NCI-H2171 (cell line): Measurements from ENCODE around the gene PLEKHA7.
A peak's percentile ranks its signal among the peaks of the same experiment; 100 is the strongest.

Source experiments
- DNase-seq: peaks from one replicate; lab custom pipeline; 2025; lab: John Stamatoyannopoulos, UW

Gene PLEKHA7

GRCh38 chr11:16771350-16772140, 242.7 kb downstream of the PLEKHA7 start:
- no peak for DNase-seq

GRCh38 chr11:16770016-16770415, 244.2 kb downstream of the PLEKHA7 start:
- DNase-seq: no peak

- DNase-seq: no peak
Measured at GRCh38 chr11:16769386-16769785, 244.8 kb downstream of the PLEKHA7 start.

- no peak for DNase-seq
Measured at GRCh38 chr11:16767957-16768356, 246.3 kb downstream of the PLEKHA7 start.

GRCh38 chr11:16767137-16767536, 247.1 kb downstream of the PLEKHA7 start:
- DNase-seq: no peak

GRCh38 chr11:16764888-16765287, 249.3 kb downstream of the PLEKHA7 start:
- no peak for DNase-seq

- no peak for DNase-seq
Measured at GRCh38 chr11:16763746-16764145, 250.5 kb downstream of the PLEKHA7 start.

GRCh38 chr11:16759857-16760508, 254.2 kb downstream of the PLEKHA7 start:
- DNase-seq: no peak

GRCh38 chr11:16758382-16759024, 255.7 kb downstream of the PLEKHA7 start:
- no peak for DNase-seq

GRCh38 chr11:16750417-16750816, 263.8 kb downstream of the PLEKHA7 start:
- no peak for DNase-seq

GRCh38 chr11:16749666-16750065, 264.5 kb downstream of the PLEKHA7 start:
- DNase-seq: no peak

GRCh38 chr11:16749092-16749491, 265.1 kb downstream of the PLEKHA7 start:
- no peak for DNase-seq

- DNase-seq: no peak
Measured at GRCh38 chr11:16745950-16746605, 268.1 kb downstream of the PLEKHA7 start.

- DNase-seq: no peak
Measured at GRCh38 chr11:16744128-16744725, 270.0 kb downstream of the PLEKHA7 start.

- DNase-seq: no peak
Measured at GRCh38 chr11:16743478-16743877, 270.7 kb downstream of the PLEKHA7 start.

- DNase-seq: no peak
Measured at GRCh38 chr11:16741473-16741872, 272.7 kb downstream of the PLEKHA7 start.

- DNase-seq: no peak
Measured at GRCh38 chr11:16738947-16739815, 275.0 kb downstream of the PLEKHA7 start.

GRCh38 chr11:16738193-16738946, 275.8 kb downstream of the PLEKHA7 start, which contains the start of gene C11orf58:
Gene C11orf58 (plus strand): TSS chr11:16738647. CDS start chr11:16738779, 132 bp downstream.
- peak; percentile 77 for DNase-seq

GRCh38 chr11:16737818-16738192, 276.4 kb downstream of the PLEKHA7 start:
- DNase-seq: no peak
